Mucosa of descending colon (tissue), 3 donors: ENCODE data around the gene RNASE7. TPM values are rescaled to one million over a fixed set of nuclear protein-coding genes. Genes with fewer than 3 reads are reported as not detected.

ENCODE experiments used
- ATAC-seq: fragments of 200-7000 bp; cut with Tn5 transposase; one replicate; pipeline ENCODE4 v1.9.1; 2020; ENCODE audit warnings: mild to moderate bottlenecking, moderate library complexity
- DNase-seq, 3 donors: peaks; one replicate each; pipeline ENCODE4 v3.0.0-alpha.2; 2020
- H3K36me3 ChIP-seq: fragments of 200-600 bp; one replicate; pipeline ENCODE4 v1.8.0; 2021; ENCODE audit warnings: low read depth, mild to moderate bottlenecking
- H3K4me1 ChIP-seq: fragments of 200-600 bp; one replicate; pipeline ENCODE4 v1.8.0; 2021; ENCODE audit warnings: low read depth, mild to moderate bottlenecking
- H3K4me3 ChIP-seq: fragments of 200-600 bp; one replicate; pipeline ENCODE4 v1.8.0; 2021; ENCODE audit warnings: mild to moderate bottlenecking
- H3K9me3 ChIP-seq: fragments of 200-600 bp; one replicate; pipeline ENCODE4 v1.8.0; 2021; ENCODE audit warnings: mild to moderate bottlenecking
- CTCF ChIP-seq: fragments of 200-600 bp; IDR thresholded peaks from one replicate; pipeline ENCODE4 v1.8.0; 2022; ENCODE audit warnings: antibody characterized with exemption, mild to moderate bottlenecking
- intact Hi-C, 2 donors: fragments of 100-400 bp; cut with DNase I in 1 of 2; cut with micrococcal nuclease in 1 of 2; formaldehyde crosslinking; loops; one replicate each; pipeline versions ENCODE4 v1.11.0 to v1.11.1; 2022; cut with DNase I, micrococcal nuclease
- total RNA-seq, 3 donors: library from RNA; stranded (reverse); fragmentation: NEBNext Ultra II Directional in 2 of 3; extraction: Animal tissue kit (Norgen Biotek cat#: 25700) in 2 of 3; gene quantifications; one replicate each; pipeline versions ENCODE4 v1.2.1 to v1.2.4, GENCODE V29; 2021 to 2023
- donor health status: DM: no; HTN: no; CAD: no; lungs with moderate emphysema.
- donor health status: DM: no; HTN: no; CAD: no.
- donor health status: DM: no; HTN: yes; CAD: no.

Gene RNASE7
- total RNA-seq, 3 donors from 2014 or later = 0.19 to 0.32 TPM; not detected in 1

- DNase-seq (no peak), ATAC-seq (no peak)
- Histone ChIP-seq H3K9me3 (no peaks in the 10 kb centered on the region), H3K4me1 (no peaks in the 10 kb centered on the region), H3K36me3 (peaks cover 6% of the 10 kb centered on the region), H3K4me3 (no peak overlapping the region)
- intact Hi-C loops = no loop called here
- no peak for TF ChIP-seq CTCF
These were observed 36.1 kb downstream of the RNASE7 start for GRCh38 chr14:21078287-21078686.

DNA sequence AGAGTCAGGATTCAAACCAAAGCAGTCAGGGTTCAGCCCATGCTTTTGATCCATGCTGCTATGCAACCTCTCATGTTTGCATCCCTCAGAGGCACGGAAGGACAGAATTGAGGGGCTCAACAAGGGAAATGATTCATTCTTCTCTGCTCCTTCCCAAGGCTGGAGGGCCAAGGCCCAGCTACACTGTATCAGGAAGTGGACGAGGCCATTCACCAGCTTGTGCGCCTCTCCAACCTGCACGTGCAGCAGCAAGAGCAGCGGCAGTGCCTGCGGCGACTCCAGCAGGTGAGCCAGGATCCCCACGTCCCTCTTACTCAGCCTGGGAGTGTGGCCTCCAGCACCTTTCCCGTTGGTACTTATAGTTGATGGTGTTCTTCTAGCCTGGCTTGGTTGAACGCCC lies 36.6 kb downstream of the RNASE7 start:
- H3K36me3 ChIP-seq = peaks cover 6% of the 10 kb centered on the region
- no peaks in the 10 kb centered on the region for H3K4me1 ChIP-seq
- ATAC-seq = no peak
- intact Hi-C loops = no loop called here
- no peaks in the 10 kb centered on the region for H3K9me3 ChIP-seq
- H3K4me3 ChIP-seq = no peak overlapping the region
- no peak for TF ChIP-seq CTCF
- DNase-seq = no peak

DNA sequence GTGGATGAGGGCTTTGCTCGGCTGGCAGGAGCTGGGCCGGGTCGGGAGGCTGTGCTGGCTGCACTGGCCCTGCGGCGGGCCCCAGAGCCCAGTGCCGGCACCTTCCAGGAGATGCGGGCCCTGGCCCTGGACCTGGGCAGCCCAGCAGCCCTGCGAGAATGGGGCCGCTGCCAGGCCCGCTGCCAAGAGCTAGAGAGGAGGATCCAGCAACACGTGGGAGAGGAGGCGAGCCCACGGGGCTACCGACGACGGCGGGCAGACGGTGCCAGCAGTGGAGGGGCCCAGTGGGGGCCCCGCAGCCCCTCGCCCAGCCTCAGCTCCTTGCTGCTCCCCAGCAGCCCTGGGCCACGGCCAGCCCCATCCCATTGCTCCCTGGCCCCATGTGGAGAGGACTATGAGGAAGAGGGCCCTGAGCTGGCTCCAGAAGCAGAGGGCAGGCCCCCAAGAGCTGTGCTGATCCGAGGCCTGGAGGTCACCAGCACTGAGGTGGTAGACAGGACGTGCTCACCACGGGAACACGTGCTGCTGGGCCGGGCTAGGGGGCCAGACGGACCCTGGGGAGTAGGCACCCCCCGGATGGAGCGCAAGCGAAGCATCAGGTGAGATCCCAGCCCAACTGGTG lies 39.5 kb downstream of the RNASE7 start:
- no peaks in the 10 kb centered on the region for H3K4me1 ChIP-seq
- intact Hi-C loops = no loop called here
- TF ChIP-seq CTCF = no peak
- no peak overlapping the region for H3K4me3 ChIP-seq
- peaks cover 6% of the 10 kb centered on the region for H3K36me3 ChIP-seq
- H3K9me3 ChIP-seq = no peaks in the 10 kb centered on the region
- DNase-seq (no peak), ATAC-seq (no peak)

DNA sequence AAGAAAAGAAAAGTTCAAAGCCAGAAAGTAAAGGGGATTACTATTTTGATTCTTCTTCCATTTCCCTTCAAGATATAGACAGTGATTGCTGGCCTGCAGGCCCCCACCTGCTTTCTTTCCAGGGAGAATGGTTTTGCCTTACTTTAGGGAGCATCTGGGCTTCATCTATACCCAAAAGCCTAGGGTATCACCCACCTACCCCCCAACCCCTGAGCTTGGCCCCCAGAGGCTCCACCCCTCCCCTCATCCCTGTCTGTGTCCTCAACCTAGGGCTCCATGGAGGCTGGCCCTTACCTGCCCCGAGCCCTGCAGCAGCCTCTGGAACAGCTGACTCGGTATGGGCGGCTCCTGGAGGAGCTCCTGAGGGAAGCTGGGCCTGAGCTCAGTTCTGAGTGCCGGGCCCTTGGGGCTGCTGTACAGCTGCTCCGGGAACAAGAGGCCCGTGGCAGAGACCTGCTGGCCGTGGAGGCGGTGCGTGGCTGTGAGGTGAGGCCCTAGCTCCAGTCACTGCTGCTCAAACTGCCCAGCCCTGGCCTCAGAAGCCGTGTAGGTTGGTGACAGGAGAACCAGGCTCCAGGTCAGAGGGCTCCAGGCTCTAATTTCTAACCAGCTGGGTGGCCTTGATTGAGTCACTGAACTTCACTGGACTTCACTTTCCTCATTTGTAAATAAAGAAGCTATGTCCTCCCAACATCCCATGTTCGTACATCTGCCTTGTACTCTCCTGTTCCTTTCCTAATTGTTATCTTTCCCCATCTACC lies 41.6 kb downstream of the RNASE7 start:
- ATAC-seq = no peak
- peaks cover 6% of the 10 kb centered on the region for H3K36me3 ChIP-seq
- intact Hi-C loops = no loop called here
- peaks cover 2% of the 10 kb centered on the region for H3K4me1 ChIP-seq
- DNase-seq = no peak
- no peak for TF ChIP-seq CTCF
- H3K4me3 ChIP-seq = no peak overlapping the region
- no peaks in the 10 kb centered on the region for H3K9me3 ChIP-seq

- no peak overlapping the region for H3K4me3 ChIP-seq
- no peaks in the 10 kb centered on the region for H3K9me3 ChIP-seq
- no peak for ATAC-seq
- intact Hi-C loops = no loop called here
- H3K36me3 ChIP-seq = peaks cover 6% of the 10 kb centered on the region
- H3K4me1 ChIP-seq = peaks cover 8% of the 10 kb centered on the region
- no peak for DNase-seq
- no peak for TF ChIP-seq CTCF
These were observed 42.2 kb downstream of the RNASE7 start for GRCh38 chr14:21084396-21084795.
